Measurements from ENCODE around the gene NUP50.

DNA sequence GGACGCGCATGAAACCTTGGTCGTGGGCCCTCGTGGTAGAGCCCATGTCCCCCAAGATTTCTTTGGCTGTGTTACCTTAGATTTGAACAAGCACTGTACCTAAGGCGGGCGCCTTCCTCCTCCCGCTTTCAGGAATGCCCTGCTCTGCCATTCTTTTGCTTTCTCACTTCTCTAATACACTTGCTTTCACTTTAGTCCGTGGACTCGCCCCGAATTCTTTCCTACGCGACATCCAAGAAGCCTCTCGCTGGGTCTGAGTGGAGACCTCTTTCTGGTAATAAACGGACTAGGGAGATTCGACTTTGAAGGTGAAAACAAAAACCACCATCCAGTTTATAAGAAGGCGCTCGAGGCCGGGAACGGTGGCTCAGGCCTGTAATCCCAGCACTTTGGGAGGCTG, 1.2 kb upstream of the NUP50 start:
- TF ChIP-seq EZH2 (IDR thresholded peaks at IDR 0.05; ENCODE audit: borderline replicate concordance, insufficient read depth, low read depth, low read length, poor library complexity, severe bottlenecking) (no peak), CTCF (IDR thresholded peaks at IDR 0.05) (no peak)
